Neural progenitor cell (in vitro differentiated cells): ENCODE measurements around the gene VHLL. TPM values are rescaled to one million over a fixed set of nuclear protein-coding genes. Genes with fewer than 3 reads are reported as not detected.
A peak's percentile ranks its signal among the peaks of the same experiment; 100 is the strongest.

Source experiments
- DNase-seq: peaks from one replicate; pipeline ENCODE4 v3.0.0-alpha.2; 2016; ENCODE audit warnings: low spot score
- H2AFZ ChIP-seq: fragments of 200-600 bp; sonication (generic); replicated peaks from 2 replicates; pipeline ENCODE4 v1.6.1; 2016; ENCODE audit warnings: antibody characterized with exemption
- H3F3A ChIP-seq: fragments of 200-600 bp; sonication (generic); 2 replicates; pipeline ENCODE4 v1.6.1; 2016; ENCODE audit warnings: antibody characterized with exemption, low read depth
- H3K27ac ChIP-seq: fragments of 200-600 bp; sonication (generic); 2 replicates; pipeline ENCODE4 v1.5.1; 2016; ENCODE audit warnings: mild to moderate bottlenecking
- H3K27me3 ChIP-seq: fragments of 200-600 bp; sonication (generic); 2 replicates; pipeline ENCODE4 v1.6.1; 2016; ENCODE audit warnings: mild to moderate bottlenecking, moderate library complexity
- H3K36me3 ChIP-seq: fragments of 200-600 bp; sonication (generic); 2 replicates; pipeline ENCODE4 v1.5.1; 2016
- H3K4me1 ChIP-seq: fragments of 200-600 bp; sonication (generic); 2 replicates; pipeline ENCODE4 v1.6.1; 2016; ENCODE audit warnings: mixed run types
- H3K4me2 ChIP-seq: fragments of 200-600 bp; sonication (generic); 2 replicates; pipeline ENCODE4 v1.6.1; 2016
- H3K4me3 ChIP-seq: fragments of 200-600 bp; sonication (generic); 2 replicates; pipeline ENCODE4 v1.5.1; 2016
- H3K79me2 ChIP-seq: fragments of 200-600 bp; sonication (generic); 2 replicates; pipeline ENCODE4 v1.6.1; 2016; ENCODE audit warnings: low read depth
- H3K9ac ChIP-seq: fragments of 200-600 bp; sonication (generic); 2 replicates; pipeline ENCODE4 v1.6.1; 2016
- H3K9me3 ChIP-seq: fragments of 200-600 bp; sonication (generic); 2 replicates; pipeline ENCODE4 v1.5.1; 2016; ENCODE audit warnings: low read depth
- H4K20me1 ChIP-seq: fragments of 200-600 bp; sonication (generic); 2 replicates; pipeline ENCODE4 v1.6.1; 2016; ENCODE audit warnings: low read depth
- H3K27ac Mint-ChIP-seq: 3 replicates; pipeline ENCODE4 v1.8.0; 2021; ENCODE audit warnings: mixed read lengths
- H3K27me3 Mint-ChIP-seq: 2 replicates; pipeline ENCODE4 v1.8.0; 2022; ENCODE audit warnings: low read depth, mild to moderate bottlenecking, inconsistent platforms, moderate library complexity, mixed read lengths; ENCODE audit not compliant: insufficient read depth
- H3K36me3 Mint-ChIP-seq: 3 replicates; pipeline ENCODE4 v1.8.0; 2021; ENCODE audit warnings: mixed read lengths
- H3K4me1 Mint-ChIP-seq: 3 replicates; pipeline ENCODE4 v1.8.0; 2021; ENCODE audit warnings: mixed read lengths
- H3K4me3 Mint-ChIP-seq: 3 replicates; pipeline ENCODE4 v1.8.0; 2021; ENCODE audit warnings: mild to moderate bottlenecking, moderate library complexity, mixed read lengths
- H3K9me3 Mint-ChIP-seq: 3 replicates; pipeline ENCODE4 v1.8.0; 2020; ENCODE audit warnings: mixed read lengths
- EZH2 ChIP-seq: fragments of 200-600 bp; sonication (generic); IDR thresholded peaks from 2 replicates; pipeline ENCODE4 v1.6.1; 2017; ENCODE audit warnings: antibody characterized with exemption, mild to moderate bottlenecking, moderate library complexity
- EZH2phosphoT487 ChIP-seq: fragments of 200-600 bp; sonication (generic); IDR thresholded peaks from 2 replicates; pipeline ENCODE4 v1.6.1; 2017; ENCODE audit warnings: antibody characterized with exemption
- total RNA-seq: library from RNA; depleted of rRNA; stranded (reverse); fragments of >200 nt; gene quantifications from 2 replicates; pipeline ENCODE4 v1.2.3, GENCODE V29; 2015; ENCODE audit warnings: low replicate concordance
- TF ChIP-seq, protein P1 (sequence below): fragments of 200-600 bp; sonication (generic); IDR thresholded peaks from 2 replicates; pipeline ENCODE4 v1.5.1; 2017; ENCODE audit warnings: antibody characterized with exemption, mild to moderate bottlenecking

Gene VHLL
- total RNA-seq, 1 donor from 2014 or later: not detected

DNA sequence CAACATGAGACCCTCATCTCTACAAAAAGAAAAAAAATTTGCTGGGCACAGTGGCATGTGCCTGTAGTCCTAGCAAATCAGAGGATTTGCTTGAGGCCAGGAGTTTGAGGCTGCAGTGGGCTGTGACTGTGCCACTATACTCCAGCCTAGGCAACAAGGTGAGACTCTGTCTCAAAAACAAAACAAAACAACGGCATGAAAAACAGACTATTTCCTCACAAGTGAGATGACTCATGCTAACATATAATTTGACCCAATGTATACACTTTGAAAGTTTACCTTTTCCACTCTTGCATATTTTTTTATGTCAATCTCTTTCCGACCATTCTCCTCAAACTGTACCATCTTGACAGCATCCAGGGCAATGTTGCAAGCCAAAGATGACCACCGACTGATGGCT is 21.5 kb upstream of the VHLL start:
- no peaks in the 10 kb centered on the region for H3K4me1 Mint-ChIP-seq
- H3K4me3 Mint-ChIP-seq: no peak overlapping the region
- Histone ChIP-seq H3K27me3 (no peaks in the 10 kb centered on the region), H3K4me3 (no peak overlapping the region), H3K4me2 (no peak overlapping the region), H3K36me3 (peaks cover 53% of the 10 kb centered on the region), H3K9ac (no peak overlapping the region), H2AFZ (no peak overlapping the region), H3F3A (peaks cover 25% of the 10 kb centered on the region), H3K4me1 (no peaks in the 10 kb centered on the region), H3K27ac (no peak overlapping the region), H3K79me2 (peaks cover under 1% of the 10 kb centered on the region), H3K9me3 (no peaks in the 10 kb centered on the region), H4K20me1 (no peaks in the 10 kb centered on the region)
- H3K36me3 Mint-ChIP-seq: peaks cover 26% of the 10 kb centered on the region
- H3K27me3 Mint-ChIP-seq: no peaks in the 10 kb centered on the region
- DNase-seq: no peak
- TF ChIP-seq EZH2 (no peak), EZH2phosphoT487 (no peak)
- TF ChIP-seq, protein P1, sequence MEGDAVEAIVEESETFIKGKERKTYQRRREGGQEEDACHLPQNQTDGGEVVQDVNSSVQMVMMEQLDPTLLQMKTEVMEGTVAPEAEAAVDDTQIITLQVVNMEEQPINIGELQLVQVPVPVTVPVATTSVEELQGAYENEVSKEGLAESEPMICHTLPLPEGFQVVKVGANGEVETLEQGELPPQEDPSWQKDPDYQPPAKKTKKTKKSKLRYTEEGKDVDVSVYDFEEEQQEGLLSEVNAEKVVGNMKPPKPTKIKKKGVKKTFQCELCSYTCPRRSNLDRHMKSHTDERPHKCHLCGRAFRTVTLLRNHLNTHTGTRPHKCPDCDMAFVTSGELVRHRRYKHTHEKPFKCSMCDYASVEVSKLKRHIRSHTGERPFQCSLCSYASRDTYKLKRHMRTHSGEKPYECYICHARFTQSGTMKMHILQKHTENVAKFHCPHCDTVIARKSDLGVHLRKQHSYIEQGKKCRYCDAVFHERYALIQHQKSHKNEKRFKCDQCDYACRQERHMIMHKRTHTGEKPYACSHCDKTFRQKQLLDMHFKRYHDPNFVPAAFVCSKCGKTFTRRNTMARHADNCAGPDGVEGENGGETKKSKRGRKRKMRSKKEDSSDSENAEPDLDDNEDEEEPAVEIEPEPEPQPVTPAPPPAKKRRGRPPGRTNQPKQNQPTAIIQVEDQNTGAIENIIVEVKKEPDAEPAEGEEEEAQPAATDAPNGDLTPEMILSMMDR: no peak
- no peak overlapping the region for H3K27ac Mint-ChIP-seq
- H3K9me3 Mint-ChIP-seq: no peaks in the 10 kb centered on the region

DNA sequence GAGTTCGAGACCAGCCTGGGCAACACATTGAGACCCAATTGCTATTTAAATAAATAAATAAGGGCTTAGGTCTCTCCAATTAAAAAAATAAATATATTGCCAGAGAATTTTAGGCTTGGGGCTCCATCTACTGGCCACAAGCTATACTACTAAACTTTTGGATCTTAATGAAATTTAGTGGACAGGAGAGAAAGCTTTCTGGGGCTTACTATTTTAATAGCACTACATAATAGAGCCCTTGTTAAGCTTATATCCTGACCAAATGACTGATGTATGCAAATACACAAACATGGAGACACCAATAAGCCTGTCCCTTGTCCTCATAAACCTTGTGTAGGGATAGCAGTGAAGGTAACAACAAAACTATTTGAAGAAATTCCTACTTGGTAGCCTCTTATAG is 20.6 kb upstream of the VHLL start:
- no peak for DNase-seq

DNA sequence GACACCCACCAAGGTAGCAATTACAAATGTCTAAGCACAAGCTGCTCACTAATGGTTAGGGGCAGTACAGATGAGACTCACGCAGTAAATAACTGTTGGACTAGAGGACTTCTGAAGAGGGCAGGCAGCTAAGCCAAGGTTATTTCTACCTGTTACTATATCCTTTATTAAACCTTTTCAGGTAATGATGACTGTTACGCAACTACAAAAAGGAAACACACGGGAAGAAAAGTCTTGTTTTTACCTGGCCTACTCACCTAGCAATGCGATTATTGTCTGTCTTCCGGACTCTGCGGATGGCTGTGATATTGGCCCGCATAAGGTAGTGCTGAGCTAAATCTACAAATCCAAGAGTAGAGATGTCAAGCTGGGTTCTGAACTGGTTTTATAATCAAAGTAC is 17.8 kb upstream of the VHLL start:
- peaks cover 55% of the 10 kb centered on the region for H3K36me3 ChIP-seq
- Mint-ChIP-seq H3K27ac (no peak overlapping the region), H3K9me3 (no peaks in the 10 kb centered on the region)

More for the DNA sequence above, 20.6 kb upstream of the VHLL start:
- Histone ChIP-seq H2AFZ (no peak overlapping the region), H3K9me3 (no peaks in the 10 kb centered on the region), H4K20me1 (no peaks in the 10 kb centered on the region), H3K4me2 (no peak overlapping the region), H3K36me3 (peaks cover 51% of the 10 kb centered on the region), H3K4me1 (no peaks in the 10 kb centered on the region), H3K27ac (no peak overlapping the region), H3K9ac (no peak overlapping the region), H3K4me3 (no peak overlapping the region), H3F3A (peaks cover 25% of the 10 kb centered on the region), H3K79me2 (no peaks in the 10 kb centered on the region), H3K27me3 (no peaks in the 10 kb centered on the region)
- H3K36me3 Mint-ChIP-seq: peaks cover 27% of the 10 kb centered on the region
- H3K4me1 Mint-ChIP-seq: no peaks in the 10 kb centered on the region
- TF ChIP-seq, protein P1: peak; percentile 66
- TF ChIP-seq EZH2phosphoT487: no peak
- no peak for TF ChIP-seq EZH2
- H3K9me3 Mint-ChIP-seq: no peaks in the 10 kb centered on the region
- H3K4me3 Mint-ChIP-seq: no peak overlapping the region
- H3K27ac Mint-ChIP-seq: no peak overlapping the region
- no peaks in the 10 kb centered on the region for H3K27me3 Mint-ChIP-seq

More for the DNA sequence above, 17.8 kb upstream of the VHLL start:
- Histone ChIP-seq H4K20me1 (no peaks in the 10 kb centered on the region), H3K27me3 (no peaks in the 10 kb centered on the region), H3K79me2 (no peaks in the 10 kb centered on the region), H3K4me3 (no peak overlapping the region), H2AFZ (no peak overlapping the region), H3K27ac (no peak overlapping the region), H3F3A (peaks cover 29% of the 10 kb centered on the region), H3K4me1 (no peaks in the 10 kb centered on the region), H3K9ac (no peak overlapping the region), H3K9me3 (no peaks in the 10 kb centered on the region), H3K4me2 (no peak overlapping the region)
- H3K27me3 Mint-ChIP-seq: peaks cover under 1% of the 10 kb centered on the region
- no peaks in the 10 kb centered on the region for H3K4me1 Mint-ChIP-seq
- TF ChIP-seq, protein P1: no peak
- TF ChIP-seq EZH2phosphoT487: no peak
- no peak for TF ChIP-seq EZH2
- no peak for DNase-seq
- H3K36me3 Mint-ChIP-seq: peaks cover 36% of the 10 kb centered on the region
- no peak overlapping the region for H3K4me3 Mint-ChIP-seq
